Mesenteric fat pad (tissue), 1 donor: ENCODE results near the gene CYB5D1. TPM values are rescaled to one million over a fixed set of nuclear protein-coding genes. Genes with fewer than 3 reads are reported as not detected.
"Not testable (repeated sequence)": the region's sequence is repeated elsewhere in the genome, so short reads cannot be mapped to it uniquely, and the experiment has no call there.

Source experiments
- DNase-seq: peaks from one replicate; pipeline ENCODE4 v3.0.0-alpha.2; 2020; ENCODE audit warnings: low spot score
- long read RNA-seq: library from polyadenylated mRNA; unstranded; transcript quantifications from one replicate; pipeline ENCODE4 v2.0.0, GENCODE V29; 2020
- total RNA-seq: library from RNA; stranded (reverse); fragmentation: NEBNext Ultra II Directional; extraction: Animal tissue kit (Norgen Biotek cat#: 25700); gene quantifications from one replicate; pipeline ENCODE4 v1.2.1, GENCODE V29; 2021
- donor health status: DM: yes; HTN: yes; CAD: no.

The CYB5D1 gene, protein sequence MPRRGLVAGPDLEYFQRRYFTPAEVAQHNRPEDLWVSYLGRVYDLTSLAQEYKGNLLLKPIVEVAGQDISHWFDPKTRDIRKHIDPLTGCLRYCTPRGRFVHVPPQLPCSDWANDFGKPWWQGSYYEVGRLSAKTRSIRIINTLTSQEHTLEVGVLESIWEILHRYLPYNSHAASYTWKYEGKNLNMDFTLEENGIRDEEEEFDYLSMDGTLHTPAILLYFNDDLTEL
- 16.7 TPM for total RNA-seq
- long read RNA-seq, partial matches to known transcripts, result 0 of 2 reads
- long read RNA-seq, other reads (novel, unspliced or antisense), result 0 of 2 reads

DNA sequence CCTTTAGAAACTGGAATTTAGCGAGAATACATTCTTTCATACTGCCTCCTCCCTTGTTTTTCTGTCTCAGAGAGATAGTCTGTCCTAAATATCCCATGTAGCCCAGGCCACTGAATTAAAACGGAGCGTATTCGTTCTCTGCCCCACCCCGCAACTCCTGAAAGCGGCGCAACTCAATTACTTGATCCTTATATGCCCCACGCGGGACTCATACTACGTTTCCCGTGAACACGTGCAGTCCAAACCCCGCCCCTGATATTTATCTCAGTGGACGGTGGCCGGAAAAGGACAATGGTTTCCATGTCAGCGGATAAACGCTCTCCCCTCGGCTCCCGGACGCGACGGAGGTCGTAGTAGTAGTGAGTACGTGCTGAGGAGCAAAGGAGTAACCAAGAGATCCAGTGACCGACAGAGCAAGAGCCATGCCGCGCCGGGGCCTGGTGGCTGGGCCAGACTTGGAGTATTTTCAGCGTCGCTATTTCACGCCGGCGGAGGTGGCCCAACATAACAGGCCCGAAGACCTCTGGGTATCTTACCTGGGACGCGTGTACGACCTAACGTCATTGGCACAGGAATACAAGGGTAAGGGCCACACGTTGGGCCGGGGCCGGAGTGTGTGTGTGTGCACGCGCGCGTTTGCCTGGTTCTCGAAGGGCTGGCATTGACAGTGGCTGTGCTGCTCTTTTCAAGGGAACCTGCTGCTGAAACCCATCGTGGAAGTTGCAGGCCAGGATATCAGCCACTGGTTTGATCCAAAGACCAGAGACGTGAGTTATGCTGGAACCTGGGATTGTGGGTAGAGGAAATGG, at the start of gene CYB5D1:
TSS of gene CYB5D1 (plus strand) at position 291 of the 809 bp plus-strand sequence. CDS start at position 423, 132 bp downstream.
- DNase-seq, result peak; percentile 93

DNA sequence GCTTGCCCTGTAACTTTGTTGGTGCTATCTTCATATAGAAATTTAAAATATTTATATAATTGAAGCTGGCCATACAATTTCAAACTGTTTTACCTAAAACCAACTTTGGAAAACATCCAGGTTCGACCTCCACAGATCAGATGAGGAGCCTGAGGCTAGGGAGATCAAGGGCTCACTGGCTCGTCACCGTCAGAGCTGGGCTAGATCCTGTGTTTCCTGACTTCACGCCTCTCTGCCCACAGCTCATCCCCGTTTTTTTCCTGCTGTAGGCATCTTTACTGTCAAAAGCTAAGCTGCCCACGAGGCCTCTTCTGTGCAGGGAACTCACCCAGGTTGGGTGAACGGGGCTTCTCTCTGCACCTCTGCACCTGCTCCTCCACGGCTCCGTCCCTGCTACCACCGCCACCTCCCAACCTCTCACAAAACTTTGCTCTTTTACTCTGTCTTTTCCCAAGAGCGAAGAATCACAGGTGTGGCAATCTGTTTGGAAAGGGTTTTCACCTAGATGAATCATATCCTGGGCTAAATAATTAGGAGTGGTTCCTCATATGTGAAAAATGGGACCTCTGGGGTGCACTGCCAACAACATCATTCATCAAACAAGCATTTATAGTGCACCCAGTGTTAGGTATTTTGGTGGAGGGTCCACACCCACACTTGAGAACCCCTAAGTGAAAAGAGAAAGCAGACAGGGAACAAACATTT, 48.6 kb upstream of the CYB5D1 start:
- DNase-seq, result no peak

DNA sequence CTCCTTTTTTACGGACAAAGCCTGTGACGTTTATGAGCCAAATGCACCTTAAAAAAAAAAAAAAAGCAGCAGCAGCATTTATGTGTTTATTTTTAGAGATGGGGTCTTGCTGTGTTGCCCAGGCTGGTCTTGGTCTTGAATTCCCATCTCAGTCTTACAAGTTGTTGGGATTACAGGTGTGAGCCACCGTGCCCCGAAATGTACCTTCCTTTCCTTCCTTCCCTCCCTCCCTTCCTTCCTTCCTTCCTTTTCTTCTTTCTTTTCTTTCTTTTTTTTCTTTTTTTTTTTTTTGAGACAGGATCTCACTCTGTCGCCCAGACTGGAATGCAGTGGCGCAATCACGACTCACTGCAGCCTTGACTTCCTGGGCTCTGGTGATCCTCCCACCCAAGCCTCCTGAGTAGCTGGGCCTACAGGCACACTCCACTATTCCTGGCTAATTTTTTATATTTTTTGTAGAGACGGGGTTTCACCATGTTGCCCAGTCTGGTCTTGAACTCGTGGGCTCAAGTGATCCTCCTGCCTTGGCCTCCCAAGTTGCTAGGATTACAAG, 47.9 kb upstream of the CYB5D1 start:
- DNase-seq, result not testable (repeated sequence)

DNA sequence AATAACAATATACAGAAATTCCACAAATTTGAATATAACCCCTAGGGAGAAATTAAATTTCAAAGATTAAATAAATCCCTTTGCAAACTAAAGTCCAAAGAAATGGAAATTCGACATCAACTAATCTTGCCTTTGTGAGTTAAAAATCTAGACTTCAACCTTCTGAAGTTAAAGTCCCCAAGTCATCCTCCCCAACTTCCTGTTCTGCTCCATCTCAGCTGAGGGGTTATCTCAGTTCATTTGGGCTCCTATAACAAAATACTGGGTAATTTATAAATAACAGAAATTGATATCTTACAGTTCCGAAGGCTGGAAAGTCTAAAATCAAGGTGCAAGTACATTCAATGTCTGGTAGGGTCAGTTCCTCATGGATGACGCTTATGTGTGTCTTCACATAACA, 46.6 kb upstream of the CYB5D1 start:
- DNase-seq, result no peak

DNA sequence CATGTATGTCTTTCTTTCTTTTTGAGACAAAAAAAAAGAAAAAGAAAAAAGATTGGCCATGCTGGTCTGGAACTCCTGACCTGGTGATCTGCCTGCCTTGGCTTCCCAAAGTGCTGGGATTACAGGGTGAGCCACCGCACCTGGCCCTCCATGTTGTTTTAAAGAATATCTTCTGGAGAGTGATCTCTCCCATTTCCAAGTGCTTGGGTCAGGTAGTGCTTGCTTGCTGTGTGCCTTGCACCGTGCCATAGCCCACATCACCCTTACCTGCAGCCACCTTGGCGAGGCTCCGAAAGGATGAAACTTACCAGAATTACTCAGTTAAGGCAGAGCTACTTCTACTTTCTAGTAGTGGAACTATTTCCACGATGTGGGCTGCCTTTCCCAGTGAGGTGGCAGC, 42.8 kb upstream of the CYB5D1 start:
- DNase-seq, result no peak

DNA sequence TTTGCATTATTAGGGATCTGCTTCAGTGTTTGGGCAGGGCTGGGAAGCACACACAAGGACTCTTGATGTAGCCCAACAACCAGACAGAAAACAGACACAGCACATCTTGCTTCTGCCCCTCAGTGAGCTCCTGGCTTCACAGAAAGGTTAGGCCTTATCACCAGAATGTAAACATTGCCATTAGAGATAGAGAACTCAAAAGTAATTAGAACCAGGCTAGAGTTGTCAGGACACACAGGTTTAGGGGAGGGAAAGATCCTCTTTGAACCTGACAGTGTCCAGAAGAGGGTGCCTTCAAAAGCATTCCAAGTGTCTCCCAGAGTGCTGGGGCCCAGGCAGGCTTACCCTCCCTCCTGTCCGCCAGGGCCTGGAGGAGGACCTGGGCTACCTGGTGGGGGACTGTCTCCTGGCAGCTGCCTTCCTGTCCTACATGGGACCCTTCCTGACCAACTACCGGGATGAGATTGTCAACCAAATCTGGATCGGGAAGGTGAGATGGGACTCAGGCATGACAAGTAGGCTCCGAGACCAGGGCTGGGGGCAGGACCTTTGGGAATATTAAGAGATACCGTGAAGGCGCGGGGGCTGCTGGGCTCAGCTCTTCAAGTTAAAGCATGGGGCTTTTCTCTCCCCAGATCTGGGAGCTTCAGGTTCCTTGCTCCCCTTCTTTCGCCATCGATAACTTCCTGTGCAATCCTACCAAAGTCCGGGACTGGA, 40.7 kb upstream of the CYB5D1 start:
- DNase-seq, result no peak

DNA sequence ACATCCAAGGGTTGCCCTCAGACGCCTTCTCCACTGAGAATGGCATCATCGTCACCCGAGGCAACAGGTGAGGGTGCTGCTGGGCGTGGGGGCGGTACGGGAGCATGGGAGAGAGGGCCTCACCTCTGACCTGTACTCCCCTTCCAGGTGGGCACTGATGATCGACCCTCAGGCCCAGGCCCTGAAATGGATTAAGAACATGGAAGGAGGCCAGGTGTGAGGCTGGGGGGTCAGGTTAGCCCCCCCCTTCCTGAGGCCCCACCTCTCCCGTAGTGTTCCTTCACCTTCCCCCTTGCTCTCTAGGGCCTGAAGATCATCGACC, 40.2 kb upstream of the CYB5D1 start:
- no peak for DNase-seq

DNA sequence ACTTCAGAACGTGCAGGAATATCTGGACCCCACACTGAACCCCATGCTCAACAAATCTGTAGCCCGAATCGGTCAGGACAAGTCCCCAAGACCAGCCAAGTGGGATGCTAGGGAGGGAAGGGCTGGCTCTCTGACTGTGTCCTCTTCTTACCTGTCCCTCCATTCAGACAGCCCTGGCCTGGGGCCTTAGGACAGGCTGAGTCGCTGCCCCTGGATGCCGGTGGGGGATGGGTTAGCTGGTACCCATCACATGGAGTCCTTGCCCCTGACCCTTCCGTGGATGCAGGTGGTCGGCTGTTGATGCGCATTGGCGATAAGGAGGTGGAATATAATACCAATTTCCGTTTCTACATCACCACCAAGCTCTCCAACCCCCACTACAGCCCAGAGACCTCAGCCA, 39.8 kb upstream of the CYB5D1 start:
- DNase-seq, result no peak

DNA sequence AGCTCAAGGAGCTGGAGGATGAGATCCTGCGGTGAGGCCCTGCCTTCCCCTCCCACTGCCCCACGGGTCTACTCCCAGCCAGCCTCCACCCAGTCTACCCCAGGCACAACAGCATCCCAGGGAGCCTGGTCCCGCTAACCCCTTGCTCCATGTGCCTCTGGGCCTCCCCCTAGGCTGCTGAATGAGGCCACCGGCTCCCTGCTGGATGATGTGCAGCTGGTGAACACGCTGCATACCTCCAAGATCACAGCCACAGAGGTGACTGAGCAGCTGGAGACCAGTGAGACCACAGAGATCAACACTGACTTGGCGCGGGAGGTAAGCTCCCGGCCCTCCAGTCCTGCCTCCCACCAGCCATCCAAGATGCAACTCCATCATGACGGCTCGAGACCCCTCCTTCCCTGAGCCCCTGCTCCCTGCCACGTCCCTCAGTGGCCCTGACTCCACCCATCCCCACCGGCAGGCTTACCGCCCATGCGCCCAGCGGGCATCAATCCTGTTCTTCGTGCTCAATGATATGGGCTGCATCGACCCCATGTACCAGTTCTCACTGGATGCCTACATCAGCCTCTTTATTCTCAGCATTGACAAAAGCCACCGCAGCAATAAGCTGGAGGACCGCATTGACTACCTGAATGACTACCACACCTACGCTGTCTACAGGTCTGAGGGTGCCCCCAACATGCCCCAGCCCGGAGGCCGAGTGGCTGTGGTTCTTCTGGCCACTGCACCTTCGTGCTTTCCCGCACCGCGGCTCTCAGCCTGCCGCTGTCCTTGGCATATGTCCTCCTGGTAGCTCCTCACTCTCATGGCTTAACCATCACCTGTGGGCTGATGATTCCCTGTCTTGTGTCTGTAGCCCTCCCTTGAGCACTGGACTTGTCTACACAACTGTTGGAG, 38.8 kb upstream of the CYB5D1 start:
- no peak for DNase-seq

DNA sequence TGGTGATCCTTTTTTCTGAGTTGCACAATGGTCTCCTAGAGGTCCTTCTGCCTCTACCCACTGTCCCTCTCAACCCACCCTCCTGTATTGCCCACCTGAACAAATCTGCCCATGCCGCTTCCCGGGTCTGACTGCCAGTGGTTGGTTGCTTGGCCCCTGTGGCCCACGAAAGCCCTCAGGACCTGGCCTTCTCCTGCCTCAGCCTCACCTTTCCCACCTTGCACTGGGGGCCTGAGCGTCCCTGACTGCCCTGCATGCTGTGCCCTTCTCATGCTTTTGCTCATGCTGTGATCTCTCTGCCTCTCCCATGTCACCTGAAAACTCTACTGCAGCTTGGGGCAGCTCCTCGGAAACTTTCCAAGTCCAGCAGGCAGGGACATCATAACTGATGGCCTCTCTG, 37.6 kb upstream of the CYB5D1 start:
- no peak for DNase-seq

DNA sequence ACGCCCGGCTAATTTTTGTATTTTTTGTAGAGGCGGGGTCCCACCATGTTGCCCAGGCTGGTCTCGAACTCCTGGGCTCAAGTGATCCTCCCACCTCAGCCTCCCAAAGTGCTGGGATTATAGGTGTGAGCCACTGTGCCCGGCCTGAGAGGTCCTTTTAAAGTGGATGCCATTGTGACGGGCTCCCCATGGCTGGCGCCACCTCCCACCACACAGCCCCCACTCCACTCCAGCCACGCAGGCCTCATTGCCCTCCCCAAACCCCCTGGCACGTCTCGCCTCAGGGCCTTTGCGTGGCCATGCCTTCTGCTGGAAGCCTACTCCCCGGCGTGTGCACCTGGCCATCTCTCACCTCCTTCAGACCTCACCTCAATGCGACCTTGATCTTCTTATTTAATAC, 35.7 kb upstream of the CYB5D1 start:
- DNase-seq, result no peak

DNA sequence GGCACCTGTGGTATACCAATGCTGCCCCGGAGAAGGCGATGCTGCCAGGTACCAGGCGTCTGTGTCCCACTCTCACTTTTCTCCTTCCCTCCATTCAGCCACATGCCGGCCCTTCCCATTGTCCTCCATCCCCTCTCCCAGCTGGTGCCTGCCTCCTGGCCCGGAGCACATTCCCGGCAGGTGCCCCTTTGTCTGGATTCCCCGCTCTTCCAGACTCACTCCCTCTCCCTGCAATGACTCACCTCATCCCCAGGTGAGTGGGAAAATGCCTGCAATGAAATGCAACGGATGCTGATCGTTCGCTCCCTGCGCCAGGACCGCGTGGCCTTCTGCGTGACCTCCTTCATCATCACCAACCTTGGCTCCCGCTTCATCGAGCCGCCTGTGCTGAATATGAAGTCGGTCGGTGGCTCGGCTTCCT, 34.2 kb upstream of the CYB5D1 start:
- DNase-seq, result no peak

DNA sequence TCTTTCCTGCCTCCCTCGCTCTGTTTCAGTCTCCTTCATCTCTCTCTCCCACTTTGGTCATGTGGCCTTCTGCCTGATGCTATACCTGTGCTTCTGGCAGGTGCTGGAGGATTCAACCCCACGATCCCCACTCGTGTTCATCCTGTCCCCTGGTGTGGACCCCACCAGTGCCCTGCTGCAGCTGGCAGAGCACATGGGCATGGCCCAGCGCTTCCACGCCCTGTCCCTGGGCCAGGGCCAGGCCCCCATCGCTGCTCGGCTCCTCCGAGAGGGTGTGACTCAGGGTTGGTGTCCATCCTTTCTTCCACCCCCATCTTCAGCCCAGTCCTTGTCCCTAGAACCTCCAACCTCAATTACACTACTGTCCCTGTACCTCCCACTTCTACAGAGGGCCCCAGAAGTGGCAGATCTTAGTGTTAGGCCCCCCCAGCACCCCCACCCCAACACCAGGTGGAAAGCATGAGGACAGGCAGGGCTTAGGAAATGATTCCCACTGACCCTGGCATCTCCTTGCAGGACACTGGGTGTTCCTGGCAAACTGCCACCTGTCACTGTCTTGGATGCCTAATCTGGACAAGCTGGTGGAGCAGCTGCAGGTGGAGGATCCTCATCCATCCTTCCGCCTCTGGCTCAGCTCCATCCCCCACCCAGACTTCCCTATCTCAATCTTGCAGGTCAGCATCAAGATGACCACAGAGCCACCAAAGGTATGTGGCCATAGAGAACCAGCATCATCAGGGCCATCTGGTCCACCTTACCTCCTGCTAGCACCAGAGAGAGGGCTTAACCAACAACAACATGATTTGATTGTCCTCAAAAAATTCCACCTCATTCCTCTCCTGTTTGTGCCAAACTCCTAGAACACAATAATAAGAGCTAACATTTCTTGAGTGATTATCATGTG, 33.5 kb upstream of the CYB5D1 start:
- no peak for DNase-seq

DNA sequence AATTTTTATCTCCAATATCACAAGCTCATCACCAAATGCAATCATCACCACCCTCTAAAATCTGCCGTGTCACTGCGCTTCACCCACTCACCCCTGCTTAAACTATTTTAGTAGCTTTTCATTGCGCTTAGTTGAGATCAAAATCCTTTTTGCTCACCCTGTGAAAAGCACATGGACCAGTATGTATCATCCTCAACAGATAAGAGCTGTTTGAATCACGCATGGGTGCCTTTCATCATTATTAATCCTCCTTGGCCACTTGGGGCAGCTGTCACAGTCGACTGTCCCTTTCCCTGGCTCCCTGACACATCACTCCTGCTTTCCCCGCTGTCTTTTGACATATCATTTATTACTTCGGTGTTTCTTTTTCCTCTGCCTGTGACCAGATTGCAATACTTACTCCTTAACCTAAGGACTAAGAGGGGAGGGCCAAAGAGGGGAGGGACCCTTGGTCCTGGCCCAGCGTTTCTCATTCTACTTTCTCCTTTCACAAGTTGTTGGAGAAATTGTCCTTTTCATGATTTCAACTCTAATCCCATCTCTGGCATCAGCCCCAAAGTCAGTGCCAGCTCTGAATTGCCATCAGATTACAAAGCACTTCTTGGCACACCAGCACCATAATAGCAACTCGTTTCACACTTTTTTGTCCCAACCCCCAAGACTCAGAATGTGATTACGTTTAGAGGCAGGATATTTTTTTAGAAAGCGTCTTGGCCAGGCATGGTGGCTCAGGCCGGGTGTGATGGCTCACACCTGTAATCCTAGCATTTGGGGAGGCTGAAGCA, 32.4 kb upstream of the CYB5D1 start:
- no peak for DNase-seq

DNA sequence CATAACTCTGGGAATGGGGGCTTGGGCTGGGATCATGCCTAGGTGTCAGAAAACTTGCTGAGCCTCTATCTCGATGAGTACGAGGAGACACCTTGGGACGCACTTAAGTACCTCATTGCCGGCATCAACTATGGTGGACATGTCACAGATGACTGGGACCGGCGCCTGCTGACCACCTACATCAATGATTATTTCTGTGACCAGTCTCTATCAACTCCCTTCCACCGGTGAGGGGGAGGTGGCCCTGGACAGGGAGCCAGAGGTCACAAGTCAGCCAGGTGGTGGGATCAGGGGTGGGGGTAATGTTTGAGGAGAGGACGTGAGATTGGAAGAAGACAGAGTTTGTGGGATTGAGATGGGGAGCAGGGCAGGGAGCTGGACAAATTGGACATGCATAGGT, 27.2 kb upstream of the CYB5D1 start:
- DNase-seq, result no peak

DNA sequence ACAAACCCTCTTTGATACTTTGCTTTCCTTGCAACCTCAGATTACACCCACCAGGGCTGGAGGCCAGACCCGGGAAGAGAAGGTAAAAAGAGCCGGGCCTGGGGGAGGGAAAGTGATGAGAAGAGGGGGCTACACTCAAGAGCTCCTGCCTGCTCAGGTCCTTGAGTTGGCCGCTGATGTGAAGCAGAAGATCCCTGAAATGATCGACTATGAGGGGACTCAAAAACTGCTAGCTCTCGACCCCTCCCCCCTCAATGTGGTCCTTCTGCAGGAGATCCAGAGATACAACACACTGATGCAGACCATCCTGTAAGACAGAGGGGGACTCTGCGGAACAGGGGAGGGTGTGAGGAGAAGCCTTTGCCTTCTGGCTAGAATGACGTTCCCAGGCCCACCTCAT, 26.6 kb upstream of the CYB5D1 start:
- peak; percentile 43 for DNase-seq

DNA sequence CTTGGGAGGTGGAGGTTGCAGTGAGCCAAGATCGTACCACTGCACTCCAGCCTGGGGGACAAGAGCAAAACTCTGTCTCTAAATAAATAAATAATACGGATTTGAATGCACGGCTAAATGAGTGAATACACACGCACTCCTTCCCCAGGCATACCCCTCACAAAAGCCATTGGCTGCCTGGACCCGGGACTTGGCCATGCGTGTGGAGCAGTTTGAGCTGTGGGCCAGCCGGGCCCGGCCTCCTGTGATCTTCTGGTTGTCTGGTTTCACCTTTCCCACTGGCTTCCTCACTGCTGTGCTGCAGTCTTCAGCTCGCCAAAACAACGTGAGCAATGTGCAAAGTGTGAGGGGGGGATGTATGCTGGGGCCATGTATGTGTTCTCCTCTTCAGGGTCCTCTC, 25.4 kb upstream of the CYB5D1 start:
- DNase-seq, result no peak

DNA sequence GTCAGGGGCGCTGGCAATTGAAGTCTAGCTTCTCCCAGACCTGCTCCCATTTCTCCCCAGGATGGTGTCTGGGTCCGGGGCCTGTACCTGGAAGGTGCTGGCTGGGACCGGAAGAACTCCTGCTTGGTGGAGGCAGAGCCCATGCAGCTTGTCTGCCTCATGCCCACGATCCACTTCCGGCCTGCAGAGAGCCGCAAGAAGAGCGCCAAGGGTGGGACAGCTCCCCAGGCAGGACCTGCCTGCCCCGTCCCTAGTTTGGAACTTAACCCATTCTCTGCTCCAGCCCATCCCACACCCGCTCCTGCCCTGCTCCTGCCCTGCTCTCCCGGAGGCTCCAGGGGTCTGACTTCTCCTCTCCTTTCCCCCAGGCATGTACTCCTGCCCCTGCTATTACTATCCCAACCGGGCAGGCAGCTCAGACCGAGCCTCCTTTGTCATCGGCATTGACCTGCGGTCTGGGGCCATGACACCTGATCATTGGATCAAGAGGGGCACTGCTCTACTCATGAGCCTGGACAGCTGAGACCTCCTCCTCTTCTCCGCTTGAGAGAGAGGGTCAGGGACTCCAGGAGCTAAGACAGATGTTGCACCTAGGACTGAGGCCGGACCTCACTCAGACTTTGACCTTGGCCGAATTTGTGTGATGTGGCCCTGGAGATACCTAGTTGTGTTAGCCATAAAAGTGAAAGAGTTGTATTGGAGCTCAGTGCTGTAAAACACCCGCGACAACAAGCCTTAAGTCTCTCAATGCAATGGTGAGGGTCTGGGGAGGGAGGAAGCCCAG, 24.6 kb upstream of the CYB5D1 start:
- DNase-seq, result no peak
